ENCODE data around the gene TMEM151B. TPM values are rescaled to one million over a fixed set of nuclear protein-coding genes. Genes with fewer than 3 reads are reported as not detected.

TMEM151B gene
- polyA plus RNA-seq (2012; rRNA removed) = 0.05 and 0.10 TPM in 2 replicates
- 0.08 and 0.18 TPM in 2 replicates for polyA plus RNA-seq (2012; cell fraction: cytosol; rRNA removed)
- 0.32 and 0.50 TPM in 2 replicates for polyA plus RNA-seq (2012; cell fraction: nucleus; rRNA removed)

DNA sequence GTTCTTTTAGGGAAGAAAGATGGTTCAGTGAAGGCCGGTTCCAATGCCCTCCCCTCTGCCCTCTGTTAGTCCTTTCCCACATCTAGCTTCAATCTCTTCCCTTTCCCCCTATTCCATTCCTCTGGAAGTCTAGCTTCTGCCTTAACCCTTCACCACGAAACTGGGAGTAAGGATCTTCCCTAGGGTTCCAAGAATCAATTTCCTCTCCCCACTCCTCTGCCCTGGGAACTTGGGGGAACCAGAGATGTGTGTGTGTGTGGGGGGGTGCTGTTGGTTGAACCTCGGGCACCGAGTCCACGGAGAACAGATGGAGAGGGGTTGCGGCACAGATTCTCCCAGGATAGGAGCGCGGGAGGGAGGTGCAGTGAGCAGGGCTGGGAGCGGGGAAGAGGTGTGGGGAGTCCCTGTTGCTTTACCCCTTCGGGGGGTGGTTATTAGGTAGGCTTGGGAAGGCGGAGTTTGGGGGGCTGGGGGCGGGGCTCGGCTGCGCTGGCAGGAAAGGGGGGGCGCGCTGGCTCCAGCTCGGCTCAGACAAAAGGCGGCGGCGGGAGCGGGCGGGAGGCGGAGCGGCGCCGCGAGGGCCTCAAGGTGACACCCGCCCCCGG, at the start of gene TMEM151B:
TMEM151B (plus strand) TSS at position 530 of the 605 bp plus-strand sequence. CDS start 293 bp downstream, outside the sequence.
- Histone ChIP-seq H3K4me1 (ENCODE audit: control insufficient read depth in 1 of 2, insufficient read depth in 2 of 2, low read depth in 1 of 2, low read length in 1 of 2) (peaks cover 3 to 21% of the 10 kb centered on the region in 2 experiments; a peak in 1 of 4 replicates), H3K36me3 (replicated peaks in 1 of 2; ENCODE audit: control insufficient read depth in 1 of 2, insufficient read depth in 2 of 2, low read length in 1 of 2) (no peaks in the 10 kb centered on the region), H3K79me2 (ENCODE audit: insufficient read depth) (no peaks in the 10 kb centered on the region), H3K9me2 (no peaks in the 10 kb centered on the region), H3K9ac (no peak within 1 kb of the TSS), H3K27ac (ENCODE audit: low read depth in 2 of 2, low read length in 1 of 2) (peak within 1 kb of the TSS in 1 of 2 experiments; percentile 58; a peak in 1 of 4 replicates), H3K27me3 (ENCODE audit: insufficient read depth) (peaks cover 36% of the 10 kb centered on the region), H3K4me3 (ENCODE audit: low read depth in 2 of 2, low read length in 1 of 2) (peak within 1 kb of the TSS in 1 of 2 experiments; percentile 51; a peak in 2 of 4 replicates), H3K4me2 (no peak within 1 kb of the TSS), H3F3A (replicated peaks; ENCODE audit: insufficient read depth) (peaks cover 11% of the 10 kb centered on the region), H2AFZ (ENCODE audit: low read depth) (no peak within 1 kb of the TSS), H4K20me1 (ENCODE audit: insufficient read depth) (no peaks in the 10 kb centered on the region), H3K9me3 (no peaks in the 10 kb centered on the region)
- ChIA-PET POLR2A (interaction anchor here (0.7 to 2.3 kb wide), 7 partner anchors 13 to 72 kb away, joined by 3 to 10 read pairs (median 6); partner anchors contain the start of genes HSP90AB1, SLC35B2 and SPATS1), CTCF (interaction anchor here (1.0 to 9.1 kb wide), 8 partner anchors 14 to 72 kb away, joined by 3 to 238 read pairs (median 13); partner anchors contain the start of genes AARS2, SLC35B2 and SPATS1)
- TF ChIP-seq RAD21 (IDR thresholded peaks at IDR 0.05; ENCODE audit: low read length) = no peak
- TF ChIP-seq EZH2phosphoT487 (IDR thresholded peaks at IDR 0.05; ENCODE audit: borderline replicate concordance, low read depth) = peak; percentile 56; the same call in 1 of the 2 replicates
- peak; percentile 67 for DNase-seq
- 23% methylated on average over 19 of the region's 29 CpGs for WGBS (ENCODE audit: low lambda C conversion rate)

DNA sequence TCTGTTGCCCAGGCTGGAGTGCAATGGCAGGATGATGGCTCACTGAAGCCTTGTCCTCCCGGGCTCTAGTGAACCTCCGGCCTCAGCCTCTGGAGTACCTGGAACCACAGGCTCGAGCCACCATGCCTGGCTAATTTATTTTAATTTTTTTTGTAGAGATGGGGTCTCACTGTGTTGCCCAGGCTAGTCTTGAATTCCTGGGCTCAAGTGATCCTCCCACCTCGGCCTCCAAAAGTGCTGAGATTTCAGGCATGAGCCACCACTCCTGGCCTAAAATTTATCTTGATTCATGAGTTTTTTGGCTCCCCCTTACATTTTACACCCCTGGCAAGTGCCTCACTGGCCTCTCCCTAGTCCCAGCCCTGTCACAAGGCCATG, 49.3 kb upstream of the TMEM151B start:
- no peak for TF ChIP-seq POLR2AphosphoS5 (IDR thresholded peaks at IDR 0.05; ENCODE audit: low read depth, low read length)
- TF ChIP-seq TCF12 (IDR thresholded peaks at IDR 0.05) = no peak
- TF ChIP-seq RXRA (IDR thresholded peaks at IDR 0.05; ENCODE audit: borderline replicate concordance, low read depth) = no peak
- TF ChIP-seq, protein P1, sequence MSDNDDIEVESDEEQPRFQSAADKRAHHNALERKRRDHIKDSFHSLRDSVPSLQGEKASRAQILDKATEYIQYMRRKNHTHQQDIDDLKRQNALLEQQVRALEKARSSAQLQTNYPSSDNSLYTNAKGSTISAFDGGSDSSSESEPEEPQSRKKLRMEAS (IDR thresholded peaks at IDR 0.05; ENCODE audit: low read depth) = no peak
- TF ChIP-seq NRF1 (IDR thresholded peaks at IDR 0.05; ENCODE audit: low read depth, low read length) = no peak
- TF ChIP-seq GATA2 (CRISPR knock-in tag; IDR thresholded peaks at IDR 0.05) = no peak
- no peak for TF ChIP-seq GABPA (IDR thresholded peaks at IDR 0.05; ENCODE audit: low read depth)
- TF ChIP-seq RFX5 (IDR thresholded peaks at IDR 0.05; ENCODE audit: low read length) = no peak
- no peak for TF ChIP-seq EP300 (IDR thresholded peaks at IDR 0.05; ENCODE audit: borderline replicate concordance in 1 of 2, low read depth in 1 of 2, low read length in 1 of 2)
- no peak for TF ChIP-seq FOXM1 (IDR thresholded peaks at IDR 0.05; ENCODE audit: low read depth)
- TF ChIP-seq MXI1 (IDR thresholded peaks at IDR 0.05; ENCODE audit: low read depth, low read length) = no peak
- no peaks in the 10 kb centered on the region for H3K9me3 ChIP-seq
- no peak overlapping the region for H3K4me3 ChIP-seq (ENCODE audit: low read depth in 2 of 2, low read length in 1 of 2)
- POLR2A ChIA-PET = interaction anchor here (1.2 to 4.7 kb wide), 5 partner anchors 13 to 48 kb away, joined by 3 to 49 read pairs (median 4); partner anchors contain the start of genes HSP90AB1 and SLC35B2
- CTCF ChIA-PET = interaction anchor here (0.6 to 13.7 kb wide), 20 partner anchors 9 to 138 kb away, joined by 3 to 224 read pairs (median 4); partner anchors contain the start of genes HSP90AB1 and SLC35B2
- H3K27ac ChIP-seq (ENCODE audit: low read depth in 2 of 2, low read length in 1 of 2) = peak overlapping the region in 1 of 2 experiments; percentile 98; a peak in 2 of 4 replicates
- no peak for DNase-seq
- H3K4me2 ChIP-seq = no peak overlapping the region
- H3K79me2 ChIP-seq (ENCODE audit: insufficient read depth) = peaks cover 7% of the 10 kb centered on the region; the same call in 1 of the 2 replicates
- 88% methylated on average over 4 of the region's 4 CpGs for WGBS (ENCODE audit: low lambda C conversion rate)
- H3K9ac ChIP-seq = no peak overlapping the region
- no peaks in the 10 kb centered on the region for H4K20me1 ChIP-seq (ENCODE audit: insufficient read depth)
- H3K27me3 ChIP-seq (ENCODE audit: insufficient read depth) = no peaks in the 10 kb centered on the region
- no peaks in the 10 kb centered on the region for H3K36me3 ChIP-seq (replicated peaks in 1 of 2; ENCODE audit: control insufficient read depth in 1 of 2, insufficient read depth in 2 of 2, low read length in 1 of 2)
- peaks cover 17 to 60% of the 10 kb centered on the region in 2 experiments for H3K4me1 ChIP-seq (ENCODE audit: control insufficient read depth in 1 of 2, insufficient read depth in 2 of 2, low read depth in 1 of 2, low read length in 1 of 2)
- peaks cover 7% of the 10 kb centered on the region for H3F3A ChIP-seq (replicated peaks; ENCODE audit: insufficient read depth)
- no peak overlapping the region for H2AFZ ChIP-seq (ENCODE audit: low read depth)
- no peaks in the 10 kb centered on the region for H3K9me2 ChIP-seq
